Muscle layer of duodenum (tissue), 2 donors: ENCODE data around the gene NFIC.
"Not testable (repeated sequence)": the region's sequence is repeated elsewhere in the genome, so short reads cannot be mapped to it uniquely, and the experiment has no call there.

Experiments
- H3K27ac ChIP-seq: one replicate; pipeline ENCODE4 v1.7.0; 2013; ENCODE audit warnings: mild to moderate bottlenecking, low read length
- H3K27me3 ChIP-seq: one replicate; pipeline ENCODE4 v1.7.0; 2013; ENCODE audit warnings: low read depth, mild to moderate bottlenecking, control low read depth, low read length
- H3K36me3 ChIP-seq, 2 donors: one replicate each; pipeline ENCODE4 v1.7.0; 2013; ENCODE audit warnings: low read length in 2 of 2, control low read depth in 1 of 2, mild to moderate bottlenecking in 1 of 2; ENCODE audit not compliant: insufficient read depth in 2 of 2, control insufficient read depth in 1 of 2
- H3K4me1 ChIP-seq, 2 donors: one replicate each; pipeline ENCODE4 v1.7.0; 2013; ENCODE audit warnings: low read length in 2 of 2, mild to moderate bottlenecking in 2 of 2, control low read depth in 1 of 2, moderate library complexity in 1 of 2; ENCODE audit not compliant: insufficient read depth in 2 of 2, control insufficient read depth in 1 of 2
- H3K4me3 ChIP-seq, 2 donors: one replicate each; pipeline ENCODE4 v1.7.0; 2013; ENCODE audit warnings: low read length in 2 of 2, low read depth in 1 of 2, mild to moderate bottlenecking in 1 of 2
- H3K9me3 ChIP-seq, 2 donors: one replicate each; pipeline ENCODE4 v1.7.0; 2013; ENCODE audit warnings: low read length in 2 of 2, control low read depth in 1 of 2, mild to moderate bottlenecking in 1 of 2; ENCODE audit not compliant: control insufficient read depth in 1 of 2
- donor health status: healthy.

The NFIC gene

DNA sequence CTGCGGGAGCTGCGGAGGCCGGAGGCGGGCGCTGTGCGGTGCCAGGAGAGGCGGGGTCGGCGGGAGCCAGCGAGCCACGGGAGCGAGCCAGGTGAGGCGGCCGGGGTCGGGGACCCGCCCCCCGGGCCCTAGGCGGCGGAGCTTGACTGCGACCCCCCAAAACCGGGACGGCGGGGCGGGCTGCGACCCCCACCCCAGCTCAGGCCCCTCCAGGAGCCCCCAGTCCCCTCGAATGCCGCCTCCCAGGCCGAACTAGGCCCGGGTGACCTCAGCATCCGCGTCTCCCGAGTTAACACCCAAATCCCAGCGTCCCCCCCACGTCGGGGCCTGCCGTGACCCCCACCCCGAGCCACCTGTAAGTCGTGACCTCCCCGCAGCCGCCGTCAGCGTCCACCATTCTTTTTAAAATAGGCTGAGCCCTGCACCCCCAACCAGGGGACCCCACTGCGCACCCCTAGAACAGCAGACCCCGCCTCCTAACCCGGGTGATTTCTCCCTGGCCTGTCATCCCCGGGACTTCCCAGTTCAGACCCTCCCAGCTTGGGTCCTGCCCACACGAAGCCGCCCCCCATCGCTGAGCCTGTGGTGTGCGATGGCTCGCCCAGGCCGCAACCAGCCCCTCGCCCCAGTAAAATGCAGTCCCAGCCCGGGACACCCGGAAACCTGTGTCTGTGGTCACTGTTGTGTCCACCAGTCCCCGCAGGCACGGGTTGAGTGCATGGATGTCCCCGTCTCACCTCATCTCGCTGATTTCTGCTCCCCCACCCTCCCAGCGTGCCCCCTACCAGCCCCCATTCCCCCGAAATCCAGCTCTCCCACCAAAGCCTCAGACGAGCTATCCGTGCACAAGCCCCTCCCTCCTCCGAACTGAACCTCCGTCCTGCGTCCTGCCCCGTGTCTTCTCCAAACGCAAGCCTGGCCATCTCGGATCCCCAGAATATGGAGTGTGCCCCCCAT lies 140.3 kb downstream of the NFIC start:
- H3K4me3 ChIP-seq = peak overlapping the region; percentile 69 to 91
- peaks cover 0 to 24% of the 10 kb centered on the region in 2 donors for H3K36me3 ChIP-seq
- no peaks in the 10 kb centered on the region for H3K9me3 ChIP-seq
- no peaks in the 10 kb centered on the region for H3K27me3 ChIP-seq
- peak overlapping the region; percentile 56 for H3K27ac ChIP-seq
- peaks cover 0 to 33% of the 10 kb centered on the region in 2 donors for H3K4me1 ChIP-seq

DNA sequence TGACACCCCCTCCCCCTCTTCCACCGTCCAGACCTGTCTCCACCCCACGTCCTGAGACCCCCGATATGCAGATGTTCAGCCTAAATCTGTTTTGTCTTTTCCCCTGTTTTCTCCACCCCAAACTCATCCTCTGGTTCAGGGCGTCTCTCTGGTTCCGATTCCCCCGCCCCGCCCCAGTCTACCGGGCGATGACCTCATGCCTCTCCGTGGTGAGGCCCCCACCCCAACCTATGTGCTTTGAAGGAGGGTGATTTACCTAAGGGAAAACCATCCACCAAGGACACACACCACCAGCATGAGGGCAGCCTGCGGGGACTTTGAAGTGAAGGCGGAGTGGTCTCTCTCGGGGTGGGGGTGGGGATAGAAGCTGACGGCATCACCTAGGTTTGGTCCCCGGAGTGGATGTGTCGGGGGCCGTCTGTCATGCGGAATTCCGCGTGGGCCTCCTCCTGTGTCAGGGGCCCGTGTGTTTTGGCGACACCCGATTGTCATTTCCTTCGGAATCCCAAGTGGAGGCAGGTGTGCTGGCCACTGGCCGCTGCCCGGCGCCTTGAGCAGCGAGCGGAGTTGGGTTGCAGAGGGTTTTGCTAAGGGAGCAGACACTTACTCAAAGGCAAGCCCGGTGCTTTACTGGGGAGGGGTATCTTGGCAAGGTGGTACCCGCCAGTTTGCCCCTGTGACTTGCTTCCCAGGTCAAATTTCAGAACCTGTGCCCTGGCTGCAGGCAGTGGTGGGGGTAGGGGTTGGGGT lies 141.2 kb downstream of the NFIC start:
- Histone ChIP-seq H3K4me3 (peak overlapping the region; percentile 69 to 91), H3K36me3 (peaks cover 0 to 24% of the 10 kb centered on the region in 2 donors), H3K27me3 (no peaks in the 10 kb centered on the region), H3K27ac (peak overlapping the region; percentile 56), H3K4me1 (peaks cover 0 to 33% of the 10 kb centered on the region in 2 donors), H3K9me3 (no peaks in the 10 kb centered on the region)

DNA sequence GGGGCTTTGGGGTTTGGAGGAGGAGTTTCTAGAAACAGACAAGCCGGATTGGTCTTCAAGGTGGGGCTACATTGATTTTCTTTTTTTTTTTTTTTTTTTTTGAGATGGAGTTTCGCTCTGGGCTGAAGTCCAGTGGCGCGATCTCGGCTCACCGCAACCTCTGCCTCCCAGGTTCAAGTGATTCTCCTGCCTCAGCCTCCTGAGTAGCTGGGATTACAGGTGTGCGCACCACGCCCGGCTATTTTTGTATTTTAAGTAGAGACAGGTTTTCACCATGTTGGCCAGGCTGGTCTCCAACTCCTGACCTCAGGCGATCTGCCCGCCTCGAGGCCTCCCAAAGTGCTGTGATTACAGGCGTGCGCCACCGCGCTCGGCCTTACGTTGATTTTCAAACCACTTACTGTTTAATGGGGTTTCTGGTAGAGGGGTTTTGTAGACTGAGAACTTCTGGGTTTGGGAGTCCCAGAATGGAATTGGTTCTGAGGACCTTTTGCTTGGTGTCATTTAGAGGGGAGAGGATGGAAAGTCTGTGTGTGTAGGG lies 141.8 kb downstream of the NFIC start:
- H3K27me3 ChIP-seq, H3K27ac ChIP-seq, H3K9me3 ChIP-seq: not testable (repeated sequence)
- Histone ChIP-seq H3K36me3 (peaks cover 0 to 24% of the 10 kb centered on the region in 2 donors), H3K4me1 (peaks cover 0 to 33% of the 10 kb centered on the region in 2 donors), H3K4me3 (peak overlapping the region in 1 of 2 donors; percentile 91)

DNA sequence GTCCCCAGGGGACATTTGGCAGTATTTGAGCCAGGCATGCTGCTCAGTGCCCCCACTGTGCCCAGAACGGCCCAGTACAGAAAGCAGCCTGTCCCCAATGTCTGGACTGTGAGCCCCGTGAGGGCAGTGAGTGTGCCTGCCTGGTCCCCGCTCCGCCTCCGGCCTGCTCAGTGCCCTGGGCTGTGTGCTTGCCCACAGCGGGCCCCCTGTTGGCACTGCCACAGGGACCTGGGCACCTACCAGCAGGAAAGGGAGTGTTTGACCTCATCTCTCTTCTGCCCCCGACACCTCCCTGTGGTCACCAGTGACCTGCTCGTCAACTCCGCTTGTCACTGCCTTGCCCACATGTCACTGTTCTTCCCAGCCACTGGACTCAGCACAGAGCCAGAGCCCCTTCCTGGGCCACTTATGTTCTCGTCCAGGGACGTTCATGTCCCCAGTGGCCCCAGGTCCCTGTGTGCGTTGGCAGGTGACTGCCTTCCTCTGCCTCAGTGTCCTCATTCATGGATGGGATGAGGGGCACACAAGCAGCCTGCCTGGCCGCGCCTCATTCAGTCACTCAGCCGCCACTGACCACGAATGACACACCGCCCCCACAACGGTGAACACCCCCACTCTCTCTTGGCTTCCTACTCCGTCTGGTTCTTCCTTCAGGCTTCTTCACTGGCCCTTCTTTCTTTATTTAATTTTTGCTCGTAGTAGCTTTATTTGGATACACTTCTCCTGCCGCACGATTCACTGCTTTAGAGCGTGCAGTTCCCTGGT lies 142.6 kb downstream of the NFIC start:
- Histone ChIP-seq H3K27ac (no peak overlapping the region), H3K4me1 (peaks cover 0 to 33% of the 10 kb centered on the region in 2 donors), H3K27me3 (no peaks in the 10 kb centered on the region), H3K9me3 (no peaks in the 10 kb centered on the region), H3K4me3 (no peak overlapping the region), H3K36me3 (peaks cover 0 to 24% of the 10 kb centered on the region in 2 donors)

DNA sequence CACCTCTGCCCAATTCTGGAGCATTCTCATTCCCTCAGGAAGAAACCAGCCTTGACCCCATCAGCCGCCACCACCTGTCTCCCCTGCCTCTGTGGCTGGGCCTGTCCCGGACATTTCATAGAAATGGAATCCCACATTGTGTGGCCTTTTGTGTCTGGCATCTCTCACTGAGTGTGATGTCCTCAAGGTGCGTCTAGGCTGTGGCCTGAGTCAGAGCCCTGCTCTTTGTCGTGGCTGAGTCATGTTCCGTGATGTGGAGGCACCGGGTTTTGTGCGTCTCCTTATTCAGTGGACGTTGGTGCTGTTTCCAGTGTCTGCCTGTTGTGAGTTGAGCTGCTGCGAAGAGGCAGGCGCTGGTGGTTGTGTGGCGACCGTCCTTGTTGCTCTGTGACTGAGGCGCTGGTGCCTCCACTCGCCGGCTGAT lies 143.2 kb downstream of the NFIC start:
- H3K4me1 ChIP-seq = peaks cover 0 to 33% of the 10 kb centered on the region in 2 donors
- no peaks in the 10 kb centered on the region for H3K27me3 ChIP-seq
- no peak overlapping the region for H3K27ac ChIP-seq
- no peak overlapping the region for H3K4me3 ChIP-seq
- peaks cover 0 to 24% of the 10 kb centered on the region in 2 donors for H3K36me3 ChIP-seq
- H3K9me3 ChIP-seq = no peaks in the 10 kb centered on the region

DNA sequence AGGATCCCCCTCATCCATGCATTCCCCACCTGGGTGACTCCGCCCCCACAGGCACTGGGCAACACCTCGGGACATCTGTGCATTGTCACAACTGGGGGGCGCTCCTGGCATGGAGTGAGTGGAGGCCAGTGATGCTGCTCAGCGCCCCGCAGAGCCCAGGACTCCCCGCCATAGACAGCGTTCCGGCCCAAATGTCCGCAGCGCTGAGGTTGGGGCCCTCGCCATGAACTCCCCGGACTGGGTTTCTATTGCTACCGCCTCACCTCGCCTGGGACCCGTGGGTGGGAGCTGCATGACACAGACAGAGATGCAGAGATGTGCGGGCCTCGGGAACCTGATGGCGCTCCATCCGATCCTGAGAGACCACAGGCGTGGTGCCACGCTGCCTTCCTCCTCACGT lies 144.3 kb downstream of the NFIC start:
- Histone ChIP-seq H3K4me3 (no peak overlapping the region), H3K27me3 (no peaks in the 10 kb centered on the region), H3K4me1 (peaks cover 0 to 34% of the 10 kb centered on the region in 2 donors), H3K27ac (no peak overlapping the region), H3K9me3 (no peaks in the 10 kb centered on the region), H3K36me3 (peaks cover 0 to 24% of the 10 kb centered on the region in 2 donors)

DNA sequence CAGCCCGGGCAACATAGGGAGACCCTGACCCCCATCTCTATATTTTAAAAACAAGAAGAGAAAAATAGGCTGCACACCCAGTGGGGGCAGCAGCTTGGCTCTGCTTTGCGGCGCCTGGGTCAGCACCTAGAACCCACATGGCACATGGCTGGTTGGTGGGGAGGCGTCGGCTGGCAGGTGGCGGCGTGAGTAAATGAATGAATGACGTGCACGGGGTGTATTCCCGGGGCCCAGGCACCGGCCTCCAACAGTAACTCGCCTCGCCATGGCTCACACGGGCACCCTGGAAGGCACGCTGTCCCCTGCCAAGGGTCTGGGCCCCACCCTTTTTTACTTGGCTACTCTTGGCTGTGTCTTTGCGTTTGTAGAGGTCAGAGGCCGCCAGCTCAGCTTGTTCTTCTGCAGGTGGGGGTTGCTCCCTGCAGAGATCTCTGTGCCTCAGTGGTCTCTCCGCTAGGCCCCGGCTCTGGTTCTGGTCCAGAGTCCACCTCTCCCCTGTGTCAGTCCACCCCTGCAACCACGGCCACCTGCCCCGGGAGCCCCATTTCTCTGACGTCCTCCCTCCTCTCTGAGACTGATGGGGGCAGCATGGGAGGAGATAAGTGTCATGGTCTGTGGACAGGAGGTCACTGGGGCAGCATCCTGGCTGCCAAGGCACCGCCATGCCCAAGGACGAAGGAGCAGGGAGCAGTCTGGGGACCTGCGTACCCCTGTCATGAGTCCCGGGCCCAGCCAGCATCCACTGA lies 145.3 kb downstream of the NFIC start:
- H3K27ac ChIP-seq = no peak overlapping the region
- no peaks in the 10 kb centered on the region for H3K9me3 ChIP-seq
- H3K4me3 ChIP-seq = no peak overlapping the region
- H3K27me3 ChIP-seq = no peaks in the 10 kb centered on the region
- peaks cover 0 to 43% of the 10 kb centered on the region in 2 donors for H3K4me1 ChIP-seq
- H3K36me3 ChIP-seq = peaks cover 0 to 24% of the 10 kb centered on the region in 2 donors

DNA sequence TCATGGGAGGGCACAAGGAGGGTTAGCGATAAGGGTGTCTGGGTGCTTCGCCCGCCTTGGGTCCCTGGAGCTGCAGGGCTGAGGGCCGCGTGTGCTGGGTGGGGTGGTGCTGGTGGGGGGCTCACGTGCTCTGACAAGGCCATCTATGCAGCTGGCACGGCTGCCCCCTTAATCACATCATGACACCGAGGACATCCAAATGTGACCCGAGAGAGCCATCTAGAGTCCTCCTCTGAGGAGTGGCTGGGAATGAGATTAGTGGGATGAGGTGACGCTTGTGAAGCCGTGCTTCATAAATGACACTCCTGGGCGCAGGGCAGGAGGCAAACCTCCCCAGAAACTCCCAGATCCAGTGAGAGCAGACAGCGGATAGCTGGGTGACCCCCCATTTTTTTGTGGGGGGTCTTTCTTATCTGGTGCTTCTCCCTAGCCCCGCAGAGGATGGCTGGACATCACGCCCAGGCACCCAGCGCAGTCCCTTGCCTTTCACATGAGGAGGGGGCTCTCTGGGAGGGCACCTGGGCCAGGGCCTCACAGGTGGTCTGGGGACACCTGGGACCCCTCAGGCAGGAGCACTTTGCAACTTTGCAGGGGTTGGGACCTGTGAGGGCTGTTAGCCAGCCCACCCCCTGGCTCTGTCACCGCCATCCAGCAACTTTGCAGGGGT lies 146.3 kb downstream of the NFIC start:
- H3K9me3 ChIP-seq = no peaks in the 10 kb centered on the region
- H3K4me1 ChIP-seq = peaks cover 0 to 39% of the 10 kb centered on the region in 2 donors
- H3K27me3 ChIP-seq = no peaks in the 10 kb centered on the region
- no peak overlapping the region for H3K27ac ChIP-seq
- H3K4me3 ChIP-seq = no peak overlapping the region
- peaks cover 0 to 24% of the 10 kb centered on the region in 2 donors for H3K36me3 ChIP-seq

DNA sequence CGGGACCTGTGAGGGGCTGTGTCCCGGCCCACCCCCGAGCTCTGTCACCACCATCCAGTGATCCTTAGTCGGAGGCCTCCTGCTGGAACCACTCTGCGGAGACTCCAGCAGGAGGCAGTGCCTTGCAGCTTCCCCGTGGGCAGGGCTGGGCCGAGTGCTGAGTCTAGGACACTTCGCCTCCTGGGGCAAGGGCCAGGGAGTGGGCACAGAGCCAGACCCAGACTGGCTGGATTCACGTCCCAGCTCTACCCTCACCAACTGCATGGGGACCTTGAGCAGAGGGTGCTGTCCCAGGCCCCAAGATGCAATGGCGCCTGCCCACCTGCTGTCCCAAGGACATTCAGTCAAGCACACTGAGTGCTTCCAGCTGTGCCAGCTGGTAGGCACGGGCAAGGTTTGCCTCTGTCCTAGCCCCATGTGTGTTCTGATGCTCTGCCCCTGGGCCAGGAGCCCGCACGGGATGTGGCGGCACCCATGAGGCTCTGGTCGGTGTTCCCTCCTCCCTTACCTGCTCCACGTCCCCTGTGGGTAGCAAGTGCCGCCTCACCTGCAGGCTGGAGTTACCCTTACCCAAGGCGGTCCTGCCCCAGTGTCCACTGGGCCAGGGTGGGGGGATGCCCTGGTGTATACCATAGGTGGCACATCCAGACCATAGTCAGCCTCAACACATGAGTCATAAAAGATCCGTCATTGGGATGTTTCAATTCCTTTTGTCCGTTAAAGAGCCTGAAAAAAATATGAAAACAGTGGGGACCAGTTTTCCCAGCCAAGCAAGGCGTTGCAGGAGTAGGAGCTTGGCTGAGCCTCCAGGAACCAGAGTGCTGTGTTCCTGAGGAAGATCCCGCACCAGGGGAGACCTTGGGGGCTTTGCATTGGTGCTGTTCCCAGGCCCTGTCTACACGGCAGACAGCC lies 147.1 kb downstream of the NFIC start:
- Histone ChIP-seq H3K9me3 (no peaks in the 10 kb centered on the region), H3K27ac (no peak overlapping the region), H3K27me3 (no peaks in the 10 kb centered on the region), H3K4me3 (no peak overlapping the region), H3K36me3 (peaks cover 0 to 24% of the 10 kb centered on the region in 2 donors), H3K4me1 (peaks cover 0 to 33% of the 10 kb centered on the region in 2 donors)
